Stimulated activated CD4-positive, alpha-beta T cell treated with anti-CD3 and anti-CD28 coated beads, Interleukin-1b, Interleukin-23, amount 100 ng/mL, for 1 hour (primary cell): Measurements from ENCODE around the gene NHERF2.
"Not testable (repeated sequence)": the region's sequence is repeated elsewhere in the genome, so short reads cannot be mapped to it uniquely, and the experiment has no call there.

Experiments
- DNase-seq, 2 donors: peaks; one replicate each; pipeline ENCODE4 v3.0.0-alpha.2; 2020; ENCODE audit warnings: low read depth in 2 of 2

NHERF2 gene

DNA sequence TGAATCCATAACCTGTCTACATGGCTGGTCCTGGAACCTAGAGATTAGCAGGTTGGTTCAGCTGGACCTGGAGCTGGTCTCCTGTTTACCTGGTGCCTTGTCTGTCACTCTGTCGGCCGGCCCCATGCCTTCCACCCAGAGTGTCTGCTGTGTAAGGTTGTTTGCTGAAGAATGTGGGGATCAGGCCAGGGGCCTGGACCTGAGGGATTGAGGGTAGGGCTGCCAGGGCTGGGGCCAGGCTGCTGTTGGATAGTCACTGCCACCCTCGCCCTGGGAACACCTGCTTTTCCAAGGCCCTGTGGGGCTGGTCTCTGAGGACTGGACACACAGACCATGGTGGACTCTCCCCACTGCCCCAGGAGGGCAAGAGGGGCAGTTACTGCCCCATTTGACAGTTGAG, 1.4 kb downstream of the NHERF2 start:
- DNase-seq, result no peak

DNA sequence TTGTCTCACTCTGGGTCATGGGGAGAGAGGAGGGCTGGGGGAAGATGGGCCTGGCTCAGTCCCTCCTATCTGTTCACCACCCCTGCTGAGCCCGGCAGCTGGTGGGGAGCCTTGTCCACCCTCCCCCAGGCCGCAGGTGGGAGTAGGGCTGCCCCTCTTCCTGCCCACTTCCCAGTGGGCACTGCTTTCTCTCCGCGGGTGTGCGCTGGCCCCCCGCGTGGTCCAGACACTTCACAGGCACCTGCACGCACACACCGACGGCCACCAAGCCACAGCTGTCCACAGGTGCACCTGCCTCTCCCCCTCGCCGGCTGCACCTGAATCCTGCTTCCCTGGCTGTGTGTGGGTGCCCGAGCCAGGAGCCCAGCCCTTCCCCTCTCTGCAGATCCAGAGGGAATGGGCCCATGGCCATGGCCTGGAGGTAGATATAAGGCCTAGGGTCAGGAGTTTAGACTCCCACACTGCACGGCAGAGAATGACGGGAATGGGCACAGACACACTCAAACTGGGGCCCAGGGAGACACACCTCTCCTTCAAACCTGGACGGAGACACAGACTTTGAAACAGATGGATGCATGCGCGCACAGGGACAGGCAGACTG, 2.0 kb downstream of the NHERF2 start:
- DNase-seq, result no peak

DNA sequence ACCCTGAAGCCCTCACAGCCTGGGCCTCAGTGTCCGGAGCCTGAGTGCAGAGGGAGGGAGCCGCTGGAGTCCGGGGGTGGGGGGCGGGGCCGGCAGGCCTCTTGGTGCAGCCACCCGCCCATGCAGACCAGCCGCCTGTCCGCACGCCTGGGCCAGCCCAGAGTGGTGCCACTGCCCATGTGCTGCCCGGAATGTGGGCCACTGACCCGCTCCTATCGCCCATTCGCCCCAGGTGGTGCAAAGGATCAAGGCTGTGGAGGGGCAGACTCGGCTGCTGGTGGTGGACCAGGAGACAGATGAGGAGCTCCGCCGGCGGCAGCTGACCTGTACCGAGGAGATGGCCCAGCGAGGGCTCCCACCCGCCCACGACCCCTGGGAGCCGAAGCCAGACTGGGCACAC, 2.6 kb downstream of the NHERF2 start:
- DNase-seq, result no peak

DNA sequence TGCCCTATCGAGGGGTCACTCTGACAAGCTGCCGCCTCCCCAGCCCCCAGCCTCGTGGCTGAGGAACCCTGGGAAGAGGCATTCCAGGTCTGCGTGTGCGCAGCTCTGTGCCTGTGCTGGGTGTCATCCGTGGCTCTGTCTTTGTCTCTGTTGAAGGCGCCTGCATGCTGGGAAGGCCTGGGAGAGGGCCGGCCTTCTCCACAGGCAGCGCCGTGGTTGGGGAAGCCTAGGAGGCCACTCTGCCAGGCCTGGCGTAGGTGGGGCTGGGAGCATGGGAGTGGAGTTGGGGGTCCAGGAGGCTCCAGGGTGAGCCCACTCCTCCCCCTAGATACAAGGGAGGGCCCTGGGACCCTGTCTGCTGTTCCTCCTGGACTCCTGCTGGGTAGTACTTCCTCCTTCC, 3.3 kb downstream of the NHERF2 start:
- DNase-seq, result no peak

DNA sequence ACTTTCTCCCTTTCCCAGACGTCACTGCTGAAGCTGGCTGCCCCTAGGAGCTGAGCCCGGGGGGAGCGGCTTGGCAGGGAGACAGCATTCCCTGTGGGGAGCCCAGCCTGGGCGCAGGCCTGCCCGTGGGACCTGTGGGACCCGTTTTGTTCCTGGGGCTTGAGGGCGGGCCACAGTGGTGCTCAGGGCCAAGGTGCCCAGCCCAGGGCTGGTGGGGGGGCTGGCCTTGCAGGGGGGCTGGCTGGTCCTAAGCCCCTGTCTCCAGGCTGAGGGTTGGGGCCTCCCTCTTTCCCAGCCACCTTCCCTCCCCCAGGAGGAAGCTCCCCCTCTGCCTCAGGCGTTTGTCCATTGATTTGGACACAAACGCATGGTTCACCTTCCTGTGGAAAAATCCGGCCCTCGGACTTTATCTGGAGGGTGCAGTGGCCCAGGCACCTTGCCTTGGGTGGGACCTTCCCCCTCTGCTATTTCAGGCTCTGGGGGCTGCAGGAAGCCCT, 4.4 kb downstream of the NHERF2 start:
- DNase-seq, result no peak

DNA sequence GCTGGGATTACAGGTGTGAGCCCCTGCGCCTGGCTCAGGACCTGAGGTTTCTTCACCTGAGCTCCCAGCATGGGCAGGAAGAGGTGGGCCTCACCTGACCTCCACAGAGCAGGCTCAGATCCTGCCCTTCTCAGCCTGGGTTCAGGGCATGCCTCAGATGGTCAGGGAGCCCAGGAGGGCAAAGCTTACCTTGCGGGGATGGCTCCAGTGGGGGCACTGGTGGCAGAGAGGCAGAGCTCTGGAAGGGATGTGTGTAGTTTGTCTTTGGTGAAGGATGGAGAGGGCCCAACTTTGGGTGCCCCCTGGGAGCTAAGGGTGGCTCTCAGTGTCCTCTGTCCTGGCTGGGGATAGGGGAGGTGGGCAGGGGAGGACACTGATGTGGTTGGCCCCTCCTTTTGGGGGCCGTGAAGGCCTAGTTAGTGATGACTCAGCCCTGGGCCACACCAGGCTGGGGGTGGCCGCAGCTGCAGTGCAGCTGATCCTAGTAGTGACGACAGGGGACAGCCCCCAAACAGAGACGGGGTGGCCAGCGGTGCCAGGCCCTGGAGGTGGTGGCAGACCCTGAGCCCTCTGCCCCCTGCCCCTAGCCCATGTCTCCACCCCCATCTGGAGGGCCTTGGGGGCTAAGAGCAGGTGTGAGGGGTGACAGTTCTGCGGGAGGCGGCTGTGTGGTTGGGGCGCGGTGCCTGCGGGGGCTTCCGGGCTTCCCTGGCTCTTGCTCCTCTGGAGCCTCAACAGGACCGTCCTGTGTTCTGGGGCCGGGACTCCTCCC, 5.8 kb downstream of the NHERF2 start:
- DNase-seq, result no peak

DNA sequence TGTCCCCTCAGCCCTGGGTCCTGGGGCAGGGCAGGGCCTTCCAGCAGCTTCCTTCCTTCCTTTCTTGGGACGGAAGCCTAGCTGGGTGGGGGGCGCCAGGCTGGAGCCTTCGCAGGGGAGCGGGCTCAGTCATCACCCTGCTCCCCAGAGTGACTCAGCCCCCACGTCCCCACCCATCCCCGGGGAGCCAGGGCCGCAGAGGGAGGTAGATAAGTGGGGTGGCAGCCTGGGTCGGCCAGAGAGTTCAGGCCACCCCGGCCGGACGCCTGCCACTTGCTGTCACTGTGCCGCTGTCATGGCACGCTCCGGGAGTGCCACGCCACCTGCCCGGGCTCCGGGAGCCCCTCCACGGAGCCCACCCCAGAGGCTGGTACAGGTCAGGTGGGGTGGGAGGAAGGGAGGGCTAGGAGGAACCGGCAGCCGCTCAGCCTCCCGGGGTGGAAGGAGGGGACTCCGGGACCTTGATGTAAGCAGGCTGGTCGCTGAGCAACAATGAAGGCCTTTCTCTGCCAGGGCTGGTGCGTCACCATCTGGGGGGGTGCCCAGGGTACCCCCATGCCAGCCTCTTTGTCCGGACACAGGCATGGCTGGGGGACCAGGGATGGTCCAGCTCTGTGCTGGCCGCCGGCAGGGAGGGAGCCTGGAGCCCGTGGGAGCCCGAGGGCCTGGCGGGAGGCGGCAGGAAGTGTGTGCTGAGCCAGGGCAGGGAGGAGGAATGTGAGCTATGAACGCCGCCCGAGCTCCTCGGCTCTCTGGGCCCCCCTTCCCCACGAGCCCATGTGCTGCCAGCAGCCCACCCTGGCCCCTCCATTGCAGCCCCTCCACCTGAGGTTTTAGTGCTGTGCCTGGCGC, 6.6 kb downstream of the NHERF2 start:
- DNase-seq, result no peak

DNA sequence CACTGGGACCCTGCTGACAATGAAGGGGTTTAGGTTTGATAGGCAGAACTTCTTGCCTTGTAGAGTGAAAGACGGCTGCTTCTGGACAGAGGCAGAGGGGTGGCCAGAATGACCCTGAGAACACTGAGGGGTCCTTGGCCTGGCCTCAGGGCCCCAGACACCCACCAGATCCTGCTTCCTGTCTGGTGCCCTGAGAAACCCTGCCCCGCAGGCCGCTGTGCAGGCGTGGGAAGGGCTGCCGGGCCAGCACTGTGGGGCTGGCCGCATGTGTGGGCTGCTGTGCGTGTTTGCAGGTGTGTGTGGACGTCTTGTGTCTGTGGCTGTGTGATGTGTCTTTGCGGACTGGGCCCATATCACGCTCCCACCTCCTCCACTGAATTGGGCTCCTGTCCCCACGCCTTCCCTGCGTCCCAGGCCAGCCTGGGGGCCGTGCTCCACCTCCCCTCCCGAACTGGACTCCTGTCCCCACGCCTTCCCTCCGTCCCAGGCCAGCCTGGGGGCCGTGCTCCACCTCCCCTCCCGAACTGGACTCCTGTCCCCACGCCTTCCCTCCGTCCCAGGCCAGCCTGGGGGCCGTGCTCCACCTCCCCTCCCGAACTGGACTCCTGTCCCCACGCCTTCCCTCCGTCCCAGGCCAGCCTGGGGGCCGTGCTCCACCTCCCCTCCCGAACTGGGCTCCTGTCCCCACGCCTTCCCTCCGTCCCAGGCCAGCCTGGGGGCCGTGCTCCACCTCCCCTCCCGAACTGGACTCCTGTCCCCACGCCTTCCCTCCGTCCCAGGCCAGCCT, 7.4 kb downstream of the NHERF2 start:
- not testable (repeated sequence) for DNase-seq

DNA sequence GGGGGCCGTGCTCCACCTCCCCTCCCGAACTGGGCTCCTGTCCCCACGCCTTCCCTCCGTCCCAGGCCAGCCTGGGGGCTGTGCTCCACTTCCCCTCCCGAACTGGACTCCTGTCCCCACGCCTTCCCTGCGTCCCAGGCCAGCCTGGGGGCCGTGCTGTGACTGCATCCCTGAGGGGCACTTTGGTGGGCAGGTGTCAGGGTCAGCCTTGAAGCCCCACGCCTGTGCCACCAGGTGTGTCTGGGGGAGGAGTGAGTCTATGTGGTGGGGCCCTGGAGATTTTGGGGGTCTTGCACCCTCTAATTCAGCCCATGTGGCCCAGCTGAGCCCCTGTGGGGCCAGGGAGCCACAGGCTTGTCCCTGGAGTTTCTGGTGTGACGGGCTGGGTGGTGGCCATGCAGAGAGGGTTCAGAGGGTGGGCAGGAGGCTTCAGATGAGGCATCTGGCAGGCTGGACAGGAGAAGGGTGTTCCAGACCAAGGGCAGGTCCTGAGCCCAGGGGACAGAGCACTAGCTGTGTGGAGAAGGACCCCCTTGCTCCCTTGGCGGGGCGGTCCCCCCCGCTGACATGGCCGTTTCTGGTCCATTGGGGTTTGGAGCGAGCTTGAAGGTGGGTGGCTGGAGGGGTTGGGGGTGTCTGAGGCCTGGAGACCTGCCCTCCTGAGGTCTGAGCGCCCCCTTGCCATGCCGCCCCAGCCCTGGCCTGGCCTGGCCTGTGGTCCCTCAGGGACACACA, 8.2 kb downstream of the NHERF2 start:
- no peak for DNase-seq

DNA sequence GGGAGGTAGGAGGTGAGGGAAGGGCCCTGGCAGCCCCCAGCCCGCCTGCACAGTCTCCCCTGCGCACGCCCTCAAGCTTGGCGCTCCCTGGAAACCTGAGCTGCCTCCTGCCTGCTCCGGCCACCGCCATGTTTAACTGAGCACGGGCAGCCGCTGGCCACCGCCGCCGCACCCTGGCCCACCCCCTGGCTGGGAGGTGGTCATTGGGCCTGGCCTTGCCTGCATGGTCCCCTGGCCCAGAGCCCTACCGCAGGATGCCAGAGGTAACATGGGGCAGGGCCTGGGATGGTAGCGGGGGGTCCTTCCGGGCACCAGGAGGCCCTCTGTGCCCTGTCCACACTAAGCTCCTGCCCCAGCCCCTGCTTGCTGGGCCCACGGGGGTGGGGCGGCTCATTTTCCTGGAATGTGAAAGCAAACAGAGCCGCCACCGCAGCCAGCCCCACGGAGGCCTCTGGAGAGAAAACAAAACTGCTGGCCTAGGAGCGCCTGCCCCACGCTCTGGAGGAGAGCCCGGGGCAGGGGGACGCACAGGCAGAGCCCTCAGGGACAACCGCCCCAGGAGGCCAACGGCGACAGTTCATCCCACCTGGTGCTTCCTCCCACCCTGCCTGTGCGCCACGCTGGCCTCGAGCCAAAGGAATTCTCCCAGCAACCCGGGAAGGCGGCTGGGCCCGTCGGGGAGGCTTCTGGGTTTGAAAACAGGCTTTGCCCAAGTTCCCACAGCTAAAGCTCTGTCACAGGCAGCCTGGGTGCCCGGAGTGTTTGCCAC, 8.9 kb downstream of the NHERF2 start:
- no peak for DNase-seq

DNA sequence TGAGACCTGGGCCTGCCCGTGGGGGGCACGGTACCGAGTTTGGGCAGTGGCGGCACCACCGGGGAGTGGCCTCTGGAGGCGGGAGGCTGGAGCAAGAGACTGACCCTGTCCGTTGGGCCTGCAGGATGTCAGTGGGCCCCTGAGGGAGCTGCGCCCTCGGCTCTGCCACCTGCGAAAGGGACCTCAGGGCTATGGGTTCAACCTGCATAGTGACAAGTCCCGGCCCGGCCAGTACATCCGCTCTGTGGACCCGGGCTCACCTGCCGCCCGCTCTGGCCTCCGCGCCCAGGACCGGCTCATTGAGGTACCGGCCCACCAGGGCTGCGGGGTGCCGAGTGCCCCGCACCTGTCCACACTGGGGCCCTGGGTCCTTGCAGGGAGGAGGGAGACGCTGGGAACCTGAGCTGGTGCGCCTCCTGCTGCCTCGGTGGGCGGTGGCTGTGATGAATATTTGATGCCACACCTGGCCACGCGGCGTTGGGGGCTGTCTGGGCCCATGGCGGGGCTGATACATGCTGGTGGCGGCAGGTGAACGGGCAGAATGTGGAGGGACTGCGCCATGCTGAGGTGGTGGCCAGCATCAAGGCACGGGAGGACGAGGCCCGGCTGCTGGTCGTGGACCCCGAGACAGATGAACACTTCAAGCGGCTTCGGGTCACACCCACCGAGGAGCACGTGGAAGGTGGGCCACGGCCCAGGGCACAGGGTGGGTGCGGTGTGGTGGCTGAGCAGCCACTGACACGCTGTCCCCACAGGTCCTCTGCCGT, 9.7 kb downstream of the NHERF2 start:
- no peak for DNase-seq

DNA sequence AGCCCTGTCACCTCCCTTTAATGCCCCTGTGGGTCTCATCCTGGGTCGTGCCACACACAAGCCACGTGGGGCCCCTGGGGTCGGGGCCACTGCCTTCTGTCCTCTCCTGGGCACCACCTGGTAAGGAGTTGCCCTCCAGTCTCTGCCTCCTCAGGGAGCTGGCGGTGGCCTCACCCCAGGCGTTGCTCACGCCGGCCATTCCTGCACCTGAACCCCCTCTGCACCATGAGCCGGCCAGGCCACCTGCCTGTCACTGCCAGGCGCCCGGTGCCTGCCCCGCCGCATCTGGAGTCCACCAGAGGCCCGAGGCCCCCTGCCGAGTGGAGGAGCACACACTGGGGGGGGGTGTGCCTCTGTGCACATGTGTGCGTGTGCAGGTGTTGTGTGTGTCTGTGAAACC, 10.4 kb downstream of the NHERF2 start:
- DNase-seq, result no peak

DNA sequence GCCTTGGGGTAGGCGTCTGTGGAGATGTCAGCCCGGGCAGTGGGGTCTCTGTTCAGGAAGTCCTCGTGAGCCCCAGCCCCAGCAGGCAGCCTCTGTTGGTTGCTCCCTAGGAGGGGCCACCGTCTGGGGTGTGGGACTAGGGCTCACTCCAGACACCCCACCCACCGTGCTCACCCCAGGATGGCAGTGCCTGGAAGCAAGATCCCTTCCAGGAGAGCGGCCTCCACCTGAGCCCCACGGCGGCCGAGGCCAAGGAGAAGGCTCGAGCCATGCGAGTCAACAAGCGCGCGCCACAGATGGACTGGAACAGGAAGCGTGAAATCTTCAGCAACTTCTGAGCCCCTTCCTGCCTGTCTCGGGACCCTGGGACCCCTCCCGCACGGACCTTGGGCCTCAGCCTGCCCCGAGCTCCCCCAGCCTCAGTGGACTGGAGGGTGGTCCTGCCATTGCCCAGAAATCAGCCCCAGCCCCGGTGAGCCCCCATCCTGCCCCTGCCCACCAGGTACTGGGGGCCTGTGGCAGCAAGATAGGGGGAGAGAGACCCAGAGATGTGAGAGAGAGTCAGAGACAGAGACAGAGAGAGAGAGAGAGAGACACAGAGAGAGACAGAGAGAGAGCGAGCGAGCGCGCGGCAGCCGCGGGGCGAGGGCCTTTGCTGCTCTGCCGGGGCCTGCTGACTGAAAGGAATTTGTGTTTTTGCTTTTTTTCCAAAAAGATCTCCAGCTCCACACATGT, 11.1 kb downstream of the NHERF2 start:
- no peak for DNase-seq

DNA sequence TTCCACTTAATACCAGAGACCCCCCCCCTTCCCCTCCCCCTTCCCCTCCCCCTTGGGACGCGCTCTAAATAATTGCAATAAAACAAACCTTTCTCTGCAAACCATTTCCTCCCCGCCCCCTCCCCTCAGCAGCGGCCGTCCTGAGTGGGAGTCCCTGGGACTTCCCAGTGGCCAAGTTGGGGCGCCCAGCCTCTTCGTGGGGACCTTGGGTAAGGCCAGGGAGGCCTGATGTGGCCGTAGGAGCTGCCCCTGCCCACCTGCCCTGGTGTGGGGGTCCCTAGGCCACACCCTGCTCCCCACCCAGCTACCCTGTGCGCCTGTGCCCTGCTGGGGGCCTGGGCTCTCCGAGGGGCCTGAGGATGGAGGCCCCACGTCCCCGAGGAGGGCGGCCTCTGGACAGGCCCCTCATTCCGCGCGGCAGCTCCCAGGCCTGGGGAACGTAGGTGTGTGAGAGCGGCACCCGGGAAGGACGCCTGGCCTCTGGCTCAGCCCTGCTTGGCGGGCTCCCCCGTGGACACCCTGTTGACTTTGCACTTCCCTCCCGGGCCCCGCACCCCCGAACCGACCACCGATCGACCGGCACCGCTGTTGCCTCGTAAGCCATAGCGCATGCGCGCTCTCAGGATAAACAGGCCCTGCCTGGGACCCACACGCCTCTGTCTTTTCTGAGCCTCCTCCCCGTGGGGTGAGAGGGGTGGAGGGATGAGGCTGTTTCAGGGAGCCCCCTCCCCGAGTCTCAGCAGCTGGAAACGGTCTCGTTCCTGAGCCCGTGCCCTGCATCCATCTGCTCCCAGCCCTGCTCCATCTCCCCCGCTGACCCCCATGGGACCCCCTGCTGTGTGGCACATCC, 11.9 kb downstream of the NHERF2 start:
- DNase-seq, result no peak

DNA sequence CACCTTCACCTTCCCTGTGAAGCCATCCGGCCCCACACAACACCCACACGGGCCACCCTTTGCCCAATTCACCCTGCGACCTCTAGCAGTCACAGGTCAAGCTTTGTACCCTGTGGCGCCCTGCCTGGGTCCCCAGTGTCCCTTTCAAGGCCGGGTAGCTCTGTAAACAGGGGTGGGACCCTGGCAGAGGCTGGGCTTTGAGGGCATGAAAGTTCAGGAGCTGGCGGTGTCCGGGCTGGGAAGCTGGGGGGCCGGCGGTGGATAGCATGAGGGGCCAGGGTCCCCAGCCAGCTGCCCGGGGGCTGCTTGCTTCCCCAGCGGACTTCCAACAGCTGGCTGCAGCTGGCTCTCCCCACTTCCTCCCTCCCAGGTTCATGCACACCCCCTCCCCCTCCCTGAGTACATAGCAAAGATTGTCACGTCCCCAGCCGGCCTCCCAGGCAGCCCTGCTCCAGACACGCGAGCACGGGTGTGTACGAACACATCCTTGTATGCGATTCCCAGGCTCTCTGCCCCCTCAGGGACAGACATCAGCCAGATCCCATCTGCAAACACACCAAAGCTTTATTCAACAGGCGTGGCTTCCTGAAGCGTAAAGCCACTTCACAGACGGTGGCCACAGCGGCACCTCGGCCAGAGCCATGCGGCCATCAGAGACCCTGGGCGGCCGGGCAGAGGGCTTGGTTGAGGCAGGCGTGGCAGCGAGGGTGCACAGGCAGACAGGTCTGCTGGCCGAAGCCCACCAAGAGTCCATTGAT, 12.8 kb downstream of the NHERF2 start:
- no peak for DNase-seq

DNA sequence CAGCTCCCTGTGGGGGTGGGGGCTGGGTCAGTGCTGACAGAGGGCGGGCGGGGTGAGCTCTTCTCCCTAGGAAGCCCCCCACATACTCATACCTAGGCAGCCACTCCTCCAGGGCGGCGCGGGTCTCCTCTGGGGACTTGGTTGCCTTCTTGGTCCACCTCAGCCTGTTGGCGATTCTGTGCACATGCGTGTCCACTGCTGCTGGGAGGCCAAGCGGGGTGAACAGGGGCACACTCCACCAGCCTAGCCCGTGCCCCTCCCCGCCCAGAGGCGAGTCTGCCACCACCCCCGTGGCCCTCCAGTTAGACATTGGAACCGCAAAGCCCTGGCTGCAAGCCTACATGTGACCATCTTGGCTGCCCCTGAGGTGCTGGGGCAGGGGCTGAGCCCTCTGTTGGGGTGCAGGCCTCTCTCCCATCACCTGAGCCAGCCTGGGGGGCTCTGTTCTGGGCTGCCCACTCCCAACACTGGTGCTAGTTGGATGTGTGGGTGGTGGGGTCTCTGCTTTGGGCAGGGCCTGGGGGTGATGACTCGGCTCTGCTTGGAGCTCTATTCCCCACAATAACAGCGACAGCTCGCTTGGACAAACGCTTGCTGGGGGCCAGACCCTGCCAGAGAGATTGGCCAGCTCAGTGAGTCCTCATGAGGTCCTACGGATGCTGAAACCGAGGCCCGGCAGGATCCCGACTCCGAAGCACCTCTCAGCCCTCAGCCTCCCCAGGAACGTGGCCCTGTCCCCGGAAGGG, 13.5 kb downstream of the NHERF2 start:
- DNase-seq, result no peak
